ENCODE measurements around the gene ULBP3. TPM values are rescaled to one million over a fixed set of nuclear protein-coding genes. Genes with fewer than 3 reads are reported as not detected.

The ULBP3 gene
- total and polyA plus RNA-seq, 2 of the 13 experiments (the other 11 are each of a cell fraction or from before 2014, with no cell fraction given): 0.42 to 0.48 TPM

DNA sequence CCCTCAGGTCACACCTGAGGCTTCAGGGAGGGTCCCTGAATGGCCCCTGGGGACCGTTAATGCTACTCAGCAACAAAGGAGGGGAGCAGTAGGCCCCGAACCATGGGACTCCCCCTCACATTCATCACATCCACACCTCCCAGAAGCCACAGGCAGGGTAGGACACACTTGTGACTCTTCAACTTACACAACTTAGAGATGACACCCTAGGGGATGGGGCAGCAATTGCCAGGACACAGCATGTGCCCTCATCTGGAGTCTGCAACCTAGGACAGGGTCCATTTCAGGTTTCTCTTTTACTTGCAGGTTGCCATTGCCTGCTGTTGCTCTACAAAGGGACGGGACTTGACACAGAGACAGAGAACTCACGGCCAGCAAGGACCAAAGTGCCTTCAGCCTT, 770 bp downstream of the ULBP3 start:
- CTCF ChIA-PET (ENCODE audit: low intra/inter-chr PET ratio, low total read pairs): no interaction called here

GRCh38 chr6:150065083-150065482, 3.8 kb downstream of the ULBP3 start:
- ChIA-PET CTCF (ENCODE audit: low intra/inter-chr PET ratio, low total read pairs) (no interaction called here), POLR2A (no interaction called here)
- no peak for ATAC-seq
- DNase-seq (ENCODE audit: low spot score): no peak
- Histone ChIP-seq H3K36me3 (replicated peaks in 1 of 2; ENCODE audit: control insufficient read depth in 1 of 2, insufficient read depth in 2 of 2, low read length in 2 of 2) (no peaks in the 10 kb centered on the region), H2AFZ (ENCODE audit: low read length) (no peak overlapping the region), H3K4me2 (ENCODE audit: low read depth, low read length) (no peak overlapping the region), H3K4me1 (ENCODE audit: insufficient read depth, low read length) (peaks cover 8% of the 10 kb centered on the region; the same call in 1 of the 2 replicates), H3K9me3 (ENCODE audit: low read length) (no peaks in the 10 kb centered on the region), H3K27ac (ENCODE audit: extremely low read length, insufficient read depth, low read length) (no peak overlapping the region), H4K20me1 (ENCODE audit: insufficient read depth, low read length) (no peaks in the 10 kb centered on the region), H3K27me3 (ENCODE audit: control insufficient read depth in 1 of 2, insufficient read depth in 2 of 2, low read length in 2 of 2) (peaks cover 0 to 21% of the 10 kb centered on the region in 2 experiments; a peak in 4 of 5 replicates), H3K4me3 (replicated peaks in 1 of 3; ENCODE audit: insufficient read depth in 1 of 3, low read depth in 2 of 3, low read length in 3 of 3) (no peak overlapping the region), H3K9ac (ENCODE audit: insufficient read depth, low read depth, low read length) (no peak overlapping the region), H3K79me2 (ENCODE audit: insufficient read depth, low read length) (no peaks in the 10 kb centered on the region)
- intact Hi-C loops (cut with micrococcal nuclease; ENCODE audit: unreplicated experiment) (no loop called here), in situ Hi-C loops (cut with HindIII; ENCODE audit: extremely low pct_ligation_motif_present, low pct_unique_long_range_greater_than_20kb) (no loop called here)
- 14% methylated on average over 2 of the region's 2 CpGs for WGBS (ENCODE audit: low lambda C conversion rate)
- no peak for FAIRE-seq
- no TSS peak for BruUV-seq (replicated peaks)
- TF ChIP-seq ZNF724P (CRISPR knock-in tag; IDR thresholded peaks at IDR 0.05; ENCODE audit: borderline replicate concordance) (no peak), NR2C2 (CRISPR knock-in tag; IDR thresholded peaks at IDR 0.05; ENCODE audit: borderline replicate concordance) (no peak), YEATS4 (CRISPR knock-in tag; IDR thresholded peaks at IDR 0.05; ENCODE audit: borderline replicate concordance) (no peak), POLR2A (IDR thresholded peaks at IDR 0.05; ENCODE audit: insufficient read depth in 1 of 2, low read depth in 2 of 2, low read length in 2 of 2) (no peak), PHF21A (CRISPR knock-in tag; IDR thresholded peaks at IDR 0.05) (no peak), ZNF160 (CRISPR knock-in tag; IDR thresholded peaks at IDR 0.05) (no peak), ZNF569 (CRISPR knock-in tag; IDR thresholded peaks at IDR 0.05; ENCODE audit: borderline replicate concordance) (no peak), ZBTB37 (CRISPR knock-in tag; IDR thresholded peaks at IDR 0.05) (no peak), ZNF121 (CRISPR knock-in tag; IDR thresholded peaks at IDR 0.05) (no peak), TAF1 (CRISPR knock-in tag; IDR thresholded peaks at IDR 0.05) (no peak)
- TF ChIP-seq, protein P1, sequence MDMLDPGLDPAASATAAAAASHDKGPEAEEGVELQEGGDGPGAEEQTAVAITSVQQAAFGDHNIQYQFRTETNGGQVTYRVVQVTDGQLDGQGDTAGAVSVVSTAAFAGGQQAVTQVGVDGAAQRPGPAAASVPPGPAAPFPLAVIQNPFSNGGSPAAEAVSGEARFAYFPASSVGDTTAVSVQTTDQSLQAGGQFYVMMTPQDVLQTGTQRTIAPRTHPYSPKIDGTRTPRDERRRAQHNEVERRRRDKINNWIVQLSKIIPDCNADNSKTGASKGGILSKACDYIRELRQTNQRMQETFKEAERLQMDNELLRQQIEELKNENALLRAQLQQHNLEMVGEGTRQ (IDR thresholded peaks at IDR 0.05; ENCODE audit: low read depth, low read length): no peak
- TF ChIP-seq, protein P1 (CRISPR knock-in tag; IDR thresholded peaks at IDR 0.05; ENCODE audit: borderline replicate concordance): no peak

More for the DNA sequence above, 770 bp downstream of the ULBP3 start:
- H3K27me3 ChIP-seq (ENCODE audit: control insufficient read depth in 1 of 2, insufficient read depth in 2 of 2, low read length in 2 of 2): peaks cover 0 to 21% of the 10 kb centered on the region in 2 experiments; a peak in 4 of 5 replicates
- BruUV-seq (replicated peaks): no TSS peak
- no peak overlapping the region for H3K27ac ChIP-seq (ENCODE audit: extremely low read length, insufficient read depth, low read length)
- in situ Hi-C loops (cut with HindIII; ENCODE audit: extremely low pct_ligation_motif_present, low pct_unique_long_range_greater_than_20kb) (no loop called here), intact Hi-C loops (cut with micrococcal nuclease; ENCODE audit: unreplicated experiment) (no loop called here)
- TF ChIP-seq ZNF207 (IDR thresholded peaks at IDR 0.05; ENCODE audit: borderline replicate concordance) (no peak), NCOA2 (CRISPR knock-in tag; IDR thresholded peaks at IDR 0.05) (no peak), KLF15 (CRISPR knock-in tag; IDR thresholded peaks at IDR 0.05; ENCODE audit: borderline replicate concordance) (0 out of 2 replicates have a peak, but pooled peaks have one; percentile 16), KDM5B (CRISPR knock-in tag; IDR thresholded peaks at IDR 0.05; ENCODE audit: borderline replicate concordance) (0 out of 2 replicates have a peak, but pooled peaks have one; percentile 0)
- DNase-seq (ENCODE audit: low spot score) (no peak), ATAC-seq (no peak; the same call in 2 of the 3 replicates), FAIRE-seq (peak; percentile 57)
- H3K4me3 ChIP-seq (replicated peaks in 1 of 3; ENCODE audit: insufficient read depth in 1 of 3, low read depth in 2 of 3, low read length in 3 of 3): peak overlapping the region in 1 of 3 experiments; percentile 57; a peak in 1 of 6 replicates
- H3K4me1 ChIP-seq (ENCODE audit: insufficient read depth, low read length): peaks cover 8% of the 10 kb centered on the region; the same call in 1 of the 2 replicates
- H3K9me3 ChIP-seq (ENCODE audit: low read length): no peaks in the 10 kb centered on the region
- H3K79me2 ChIP-seq (ENCODE audit: insufficient read depth, low read length): no peaks in the 10 kb centered on the region
- no peak overlapping the region for H3K9ac ChIP-seq (ENCODE audit: insufficient read depth, low read depth, low read length)
- H3K36me3 ChIP-seq (replicated peaks in 1 of 2; ENCODE audit: control insufficient read depth in 1 of 2, insufficient read depth in 2 of 2, low read length in 2 of 2): no peaks in the 10 kb centered on the region
- POLR2A ChIA-PET: no interaction called here
- WGBS (ENCODE audit: low lambda C conversion rate): 11% methylated on average over 3 of the region's 4 CpGs
- H2AFZ ChIP-seq (ENCODE audit: low read length): no peak overlapping the region
- peak overlapping the region; percentile 55 for H3K4me2 ChIP-seq (ENCODE audit: low read depth, low read length)
- no peaks in the 10 kb centered on the region; the same call in 1 of the 2 replicates for H4K20me1 ChIP-seq (ENCODE audit: insufficient read depth, low read length)
